Measurements from ENCODE around the gene KLHL1.

Gene KLHL1

DNA sequence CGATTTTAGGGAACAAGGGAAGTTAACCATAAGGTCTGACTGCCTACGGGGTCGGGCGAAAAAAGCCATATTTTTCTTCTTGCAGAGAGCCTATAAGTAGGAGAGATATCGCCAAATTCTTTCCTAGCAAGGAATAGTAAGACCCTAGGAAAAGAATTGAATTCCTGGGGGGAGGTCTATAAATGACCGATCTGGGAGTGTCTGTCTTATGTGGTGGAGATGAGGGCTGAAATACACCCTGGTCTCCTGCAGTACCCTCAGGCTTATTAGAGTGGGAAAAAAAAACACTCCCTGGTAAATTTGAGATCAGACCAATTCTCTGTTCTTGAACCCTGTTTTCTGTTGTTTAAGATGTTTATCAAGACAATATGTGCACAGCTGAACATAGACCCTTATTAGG lies 448.1 kb downstream of the KLHL1 start:
- DNase-seq = no peak

- DNase-seq = no peak
These were observed 450.6 kb downstream of the KLHL1 start for GRCh38 chr13:69657676-69658075.

- DNase-seq = no peak
These were observed 453.9 kb downstream of the KLHL1 start for GRCh38 chr13:69654392-69654791.
